ENCODE results near the gene KLF13. TPM values are rescaled to one million over a fixed set of nuclear protein-coding genes. Genes with fewer than 3 reads are reported as not detected.

The KLF13 gene
- total and polyA plus RNA-seq, 10 of the 15 experiments (the other 5 are each of a cell fraction or from before 2014, with no cell fraction given), result 20.3 to 109 (median 51.4) TPM

DNA sequence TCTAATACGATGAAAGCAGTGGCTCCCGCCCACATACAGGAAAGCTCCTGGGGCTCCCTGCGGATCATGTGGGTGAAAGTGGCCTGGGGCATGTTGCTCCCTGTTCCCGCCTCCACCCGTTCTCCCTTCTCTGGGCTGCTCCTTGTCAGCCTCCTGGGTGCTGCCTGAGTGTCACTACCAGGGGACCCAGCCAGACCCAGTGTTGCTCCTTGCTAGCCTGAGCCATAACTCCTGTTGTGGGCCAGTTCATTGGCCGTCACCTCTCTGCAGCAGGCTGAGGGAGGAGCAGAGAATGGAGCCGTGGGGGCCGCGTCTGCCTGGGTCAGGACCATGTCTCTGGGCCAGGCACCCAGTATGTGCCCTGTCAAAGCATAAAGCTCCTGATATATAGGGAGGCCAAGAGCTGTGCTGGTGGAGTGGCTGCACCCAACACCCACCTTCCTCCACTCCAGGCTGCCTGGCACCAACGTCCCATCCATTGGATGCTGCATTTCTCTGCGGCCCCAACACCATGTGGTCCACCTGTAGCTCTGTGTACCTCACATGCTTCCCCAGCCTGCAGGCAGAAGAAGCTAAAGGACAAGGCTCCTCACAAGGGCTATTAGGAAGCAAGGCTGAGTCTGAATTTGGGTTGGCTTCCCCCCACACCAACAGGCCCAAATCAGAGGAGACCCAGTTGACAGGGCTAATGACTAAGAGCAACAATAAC is 40.5 kb downstream of the KLF13 start:
- SMC1A ChIA-PET (ENCODE audit: uncharacterized antibody, unreplicated experiment), result interaction anchor here (0.7 to 4.7 kb wide), 18 partner anchors 8 to 169 kb away, joined by 3 to 45 read pairs (median 5); no protein-coding TSS in a partner anchor
- no TSS peak for BruUV-seq (replicated peaks)
- Histone ChIP-seq H2AFZ (ENCODE audit: control insufficient read depth, low read depth, low read length) (no peak overlapping the region), H3K27ac (ENCODE audit: control insufficient read depth, insufficient read depth) (peak overlapping the region; percentile 70), H3K9me3 (replicated peaks; ENCODE audit: control insufficient read depth, insufficient read depth, low read length) (no peaks in the 10 kb centered on the region; the same call in 2 of the 3 replicates), H3K36me3 (ENCODE audit: control insufficient read depth in 2 of 2, insufficient read depth in 2 of 2, low read length in 1 of 2) (peaks cover 13 to 14% of the 10 kb centered on the region in 2 experiments), H3K27me3 (replicated peaks in 1 of 2; ENCODE audit: control insufficient read depth in 2 of 2, insufficient read depth in 2 of 2, low read length in 1 of 2) (no peaks in the 10 kb centered on the region), H3K4me3 (peak overlapping the region; percentile 10; the same call in 1 of the 2 replicates), H3K9ac (ENCODE audit: control insufficient read depth, insufficient read depth, low read length) (peak overlapping the region; percentile 15; the same call in 1 of the 2 replicates), H3K79me2 (ENCODE audit: control insufficient read depth, insufficient read depth, low read length) (peaks cover 80% of the 10 kb centered on the region), H3K4me1 (ENCODE audit: control insufficient read depth, insufficient read depth, low read length) (peaks cover 61% of the 10 kb centered on the region), H4K20me1 (ENCODE audit: control insufficient read depth, insufficient read depth) (peaks cover 8% of the 10 kb centered on the region), H3K4me2 (ENCODE audit: control insufficient read depth, insufficient read depth) (peak overlapping the region; percentile 66)
- ATAC-seq (peak; percentile 9), DNase-seq (ENCODE audit: low read depth, low spot score) (no peak), FAIRE-seq (no peak)
- POLR2A ChIA-PET, result interaction anchor here (0.6 to 1.4 kb wide), 7 partner anchors 9 to 56 kb away, joined by 3 to 6 read pairs (median 3); no protein-coding TSS in a partner anchor
- 88% methylated on average over 11 of the region's 11 CpGs for WGBS (ENCODE audit: insufficient coverage, insufficient replicate concordance, low lambda C conversion rate, missing lambda C conversion rate)
- RAD21 ChIA-PET (ENCODE audit: unreplicated experiment), result interaction anchor here (0.7 to 4.0 kb wide), 16 partner anchors 12 to 152 kb away, joined by 3 to 41 read pairs (median 5); no protein-coding TSS in a partner anchor
- CTCF ChIA-PET, result interaction anchor here (0.7 to 6.4 kb wide), 14 partner anchors 8 to 160 kb away, joined by 3 to 83 read pairs (median 5); partner anchors contain the start of gene KLF13
- in situ Hi-C loops (cut with MboI) (no loop called here), intact Hi-C loops (cut with micrococcal nuclease; ENCODE audit: unreplicated experiment) (loop anchor here (1.0 to 5.0 kb wide), 4 partner anchors 38 to 150 kb away; no protein-coding TSS in a partner anchor)
- TF ChIP-seq NFYA (IDR thresholded peaks at IDR 0.05; ENCODE audit: borderline replicate concordance, low read depth, low read length) (no peak), PAX8 (IDR thresholded peaks at IDR 0.05) (no peak), CREM (IDR thresholded peaks at IDR 0.05; ENCODE audit: low read depth) (no peak), MTA2 (IDR thresholded peaks at IDR 0.05; ENCODE audit: low read depth) (no peak), TARDBP (IDR thresholded peaks at IDR 0.05; ENCODE audit: borderline replicate concordance) (0 out of 2 replicates have a peak, but pooled peaks have one; percentile 29), IRF4 (IDR thresholded peaks at IDR 0.05; ENCODE audit: low read depth, low read length) (no peak), RB1 (IDR thresholded peaks at IDR 0.05; ENCODE audit: borderline replicate concordance) (peak; percentile 22; the same call in 1 of the 2 replicates), KAT2A (conservative IDR thresholded peaks at IDR 0.05; ENCODE audit: control insufficient read depth, low read depth, low read length) (no peak), NBN (IDR thresholded peaks at IDR 0.05) (no peak), TBL1XR1 (IDR thresholded peaks at IDR 0.05; ENCODE audit: low read depth, low read length) (no peak), GABPA (IDR thresholded peaks at IDR 0.05; ENCODE audit: low read depth) (no peak), BRCA1 (IDR thresholded peaks at IDR 0.05; ENCODE audit: low read depth, low read length) (no peak)
